Lower lobe of right lung (tissue), 2 donors: ENCODE measurements around the gene DHX34. TPM values are rescaled to one million over a fixed set of nuclear protein-coding genes. Genes with fewer than 3 reads are reported as not detected.
"Not testable (repeated sequence)": the region's sequence is repeated elsewhere in the genome, so short reads cannot be mapped to it uniquely, and the experiment has no call there.

Source experiments
- ATAC-seq, 2 donors: fragments of 200-7000 bp; cut with Tn5 transposase; one replicate each; pipeline ENCODE4 v1.9.1; 2020 to 2022; ENCODE audit warnings: mild to moderate bottlenecking in 2 of 2, moderate library complexity in 2 of 2
- DNase-seq: peaks from one replicate; pipeline ENCODE4 v3.0.0-alpha.2; 2020
- H3K27ac ChIP-seq: fragments of 200-600 bp; one replicate; pipeline ENCODE4 v1.8.0; 2022
- H3K27me3 ChIP-seq: fragments of 200-600 bp; one replicate; pipeline ENCODE4 v1.8.0; 2022; ENCODE audit warnings: low read depth
- H3K36me3 ChIP-seq: fragments of 200-600 bp; one replicate; pipeline ENCODE4 v1.8.0; 2022; ENCODE audit warnings: mild to moderate bottlenecking
- H3K4me1 ChIP-seq: fragments of 200-600 bp; one replicate; pipeline ENCODE4 v1.8.0; 2022
- H3K4me3 ChIP-seq: fragments of 200-600 bp; one replicate; pipeline ENCODE4 v1.8.0; 2022; ENCODE audit warnings: mild to moderate bottlenecking
- H3K9me3 ChIP-seq: fragments of 200-600 bp; one replicate; pipeline ENCODE4 v1.8.0; 2022
- CTCF ChIP-seq: fragments of 200-600 bp; IDR thresholded peaks from one replicate; pipeline ENCODE4 v1.8.0; 2022; ENCODE audit warnings: antibody characterized with exemption, mild to moderate bottlenecking
- intact Hi-C: fragments of 100-400 bp; cut with DNase I; formaldehyde crosslinking; loops from one replicate; pipeline ENCODE4 v1.11.0; 2022
- total RNA-seq: library from RNA; stranded (reverse); fragmentation: NEBNext Ultra II Directional; extraction: Animal tissue kit (Norgen Biotek cat#: 25700); gene quantifications from one replicate; pipeline ENCODE4 v1.2.1, GENCODE V29; 2021
- donor health status: DM: no; HTN: yes; CAD: no; lungs with severe emphysema.

DHX34 gene
- total RNA-seq, 1 donor from 2014 or later, result 14.5 TPM

- DNase-seq (no peak), ATAC-seq (peak; percentile 29 to 33)
- no peaks in the 10 kb centered on the region for H3K36me3 ChIP-seq
- peak within 1 kb of the TSS; percentile 80 for H3K27ac ChIP-seq
- no peaks in the 10 kb centered on the region for H3K9me3 ChIP-seq
- peaks cover 12% of the 10 kb centered on the region for H3K4me1 ChIP-seq
- no peaks in the 10 kb centered on the region for H3K27me3 ChIP-seq
- TF ChIP-seq CTCF, result no peak
- H3K4me3 ChIP-seq, result peak within 1 kb of the TSS; percentile 11
- intact Hi-C loops, result no loop called here
These were observed 17.1 kb upstream of the DHX34 start, which contains the start of gene C5AR2 for GRCh38 chr19:47331931-47332547. Gene C5AR2, plus strand, starts transcription at chr19:47332175. Its CDS starts 8,625 bp downstream, at chr19:47340800.

- H3K9me3 ChIP-seq, H3K36me3 ChIP-seq, H3K27me3 ChIP-seq, intact Hi-C loops, H3K4me1 ChIP-seq: not testable (repeated sequence)
- peak overlapping the region; percentile 44 for H3K27ac ChIP-seq
- ATAC-seq (peak; percentile 88 to 91), DNase-seq (peak; percentile 86)
- peak overlapping the region; percentile 24 for H3K4me3 ChIP-seq
These were observed 12.1 kb upstream of the DHX34 start for GRCh38 chr19:47336765-47337718.

- H3K4me1 ChIP-seq, result no peaks in the 10 kb centered on the region
- no peak for TF ChIP-seq CTCF
- peaks cover 6% of the 10 kb centered on the region for H3K36me3 ChIP-seq
- no peak overlapping the region for H3K4me3 ChIP-seq
- ATAC-seq (no peak), DNase-seq (no peak)
- no peak overlapping the region for H3K27ac ChIP-seq
- H3K27me3 ChIP-seq, result no peaks in the 10 kb centered on the region
- no peaks in the 10 kb centered on the region for H3K9me3 ChIP-seq
- intact Hi-C loops, result no loop called here
These were observed 9.8 kb upstream of the DHX34 start for GRCh38 chr19:47339196-47339880.

- intact Hi-C loops, result no loop called here
- no peak overlapping the region for H3K27ac ChIP-seq
- no peak for ATAC-seq
- no peak for DNase-seq
- no peak overlapping the region for H3K4me3 ChIP-seq
- no peaks in the 10 kb centered on the region for H3K27me3 ChIP-seq
- no peaks in the 10 kb centered on the region for H3K4me1 ChIP-seq
- H3K36me3 ChIP-seq, result peaks cover 6% of the 10 kb centered on the region
- H3K9me3 ChIP-seq, result no peaks in the 10 kb centered on the region
- no peak for TF ChIP-seq CTCF
These were observed 8.5 kb upstream of the DHX34 start for GRCh38 chr19:47340477-47341208.

GRCh38 chr19:47341734-47342133, 7.4 kb upstream of the DHX34 start:
- no peak for ATAC-seq
- no peaks in the 10 kb centered on the region for H3K27me3 ChIP-seq
- intact Hi-C loops, result no loop called here

More at GRCh38 chr19:47341734-47342133, 7.4 kb upstream of the DHX34 start:
- no peak overlapping the region for H3K4me3 ChIP-seq
- no peak for DNase-seq
- no peaks in the 10 kb centered on the region for H3K9me3 ChIP-seq
- H3K27ac ChIP-seq, result no peak overlapping the region
- no peaks in the 10 kb centered on the region for H3K4me1 ChIP-seq
- no peak for TF ChIP-seq CTCF
- peaks cover 6% of the 10 kb centered on the region for H3K36me3 ChIP-seq
